HUES48 (cell line): Measurements from ENCODE around the gene RBMS1.

Experiments used
- H3K27ac ChIP-seq: one replicate; pipeline ENCODE4 v1.7.0; 2013; ENCODE audit warnings: low read depth, low read length, inconsistent platforms
- H3K27me3 ChIP-seq: 2 replicates; pipeline ENCODE4 v1.6.1; 2013; ENCODE audit warnings: mild to moderate bottlenecking, low read length; ENCODE audit not compliant: control insufficient read depth, insufficient read depth
- H3K36me3 ChIP-seq: 2 replicates; pipeline ENCODE4 v1.6.1; 2013; ENCODE audit warnings: low read length; ENCODE audit not compliant: control insufficient read depth, insufficient read depth
- H3K4me1 ChIP-seq: 2 replicates; pipeline ENCODE4 v1.6.1; 2013; ENCODE audit warnings: mild to moderate bottlenecking, low read length; ENCODE audit not compliant: control insufficient read depth, insufficient read depth
- H3K4me3 ChIP-seq: 2 replicates; pipeline ENCODE4 v1.5.1; 2013; ENCODE audit warnings: mild to moderate bottlenecking, low read depth, low read length
- H3K9ac ChIP-seq: 2 replicates; pipeline ENCODE4 v1.6.1; 2013; ENCODE audit warnings: mild to moderate bottlenecking, low read depth, low read length, moderate library complexity
- H3K9me3 ChIP-seq: 2 replicates; pipeline ENCODE4 v1.6.1; 2013; ENCODE audit warnings: low read length; ENCODE audit not compliant: control insufficient read depth, insufficient read depth

RBMS1 gene

GRCh38 chr2:160301420-160301819 is 192.2 kb downstream of the RBMS1 start:
- H3K36me3 ChIP-seq = peaks cover 33% of the 10 kb centered on the region
- H3K27ac ChIP-seq = no peak overlapping the region

GRCh38 chr2:160300203-160300602 is 193.4 kb downstream of the RBMS1 start:
- no peak overlapping the region for H3K4me3 ChIP-seq
- no peak overlapping the region for H3K27ac ChIP-seq
- peaks cover 10% of the 10 kb centered on the region for H3K4me1 ChIP-seq
- no peaks in the 10 kb centered on the region for H3K27me3 ChIP-seq
- H3K9me3 ChIP-seq = no peaks in the 10 kb centered on the region
- H3K9ac ChIP-seq = no peak overlapping the region
- peaks cover 33% of the 10 kb centered on the region for H3K36me3 ChIP-seq

More at GRCh38 chr2:160301420-160301819, 192.2 kb downstream of the RBMS1 start:
- Histone ChIP-seq H3K4me1 (peaks cover 10% of the 10 kb centered on the region), H3K4me3 (no peak overlapping the region), H3K9ac (no peak overlapping the region), H3K9me3 (no peaks in the 10 kb centered on the region), H3K27me3 (no peaks in the 10 kb centered on the region)

- peaks cover 33% of the 10 kb centered on the region for H3K36me3 ChIP-seq
- no peak overlapping the region for H3K9ac ChIP-seq
- H3K27me3 ChIP-seq = no peaks in the 10 kb centered on the region
Measured at GRCh38 chr2:160299540-160299939, 194.1 kb downstream of the RBMS1 start.

GRCh38 chr2:160298960-160299359 is 194.6 kb downstream of the RBMS1 start:
- Histone ChIP-seq H3K9ac (no peak overlapping the region), H3K9me3 (no peaks in the 10 kb centered on the region), H3K36me3 (peaks cover 33% of the 10 kb centered on the region), H3K4me3 (no peak overlapping the region), H3K4me1 (peaks cover 10% of the 10 kb centered on the region), H3K27ac (no peak overlapping the region), H3K27me3 (no peaks in the 10 kb centered on the region)

More at GRCh38 chr2:160299540-160299939, 194.1 kb downstream of the RBMS1 start:
- H3K9me3 ChIP-seq = no peaks in the 10 kb centered on the region
- H3K27ac ChIP-seq = no peak overlapping the region
- H3K4me1 ChIP-seq = peaks cover 10% of the 10 kb centered on the region
- H3K4me3 ChIP-seq = no peak overlapping the region

- Histone ChIP-seq H3K9me3 (no peaks in the 10 kb centered on the region), H3K4me1 (peaks cover 10% of the 10 kb centered on the region), H3K4me3 (no peak overlapping the region), H3K36me3 (peaks cover 21% of the 10 kb centered on the region), H3K27ac (no peak overlapping the region), H3K27me3 (no peaks in the 10 kb centered on the region), H3K9ac (no peak overlapping the region)
Measured at GRCh38 chr2:160295519-160296207, 197.9 kb downstream of the RBMS1 start.

GRCh38 chr2:160294889-160295288 is 198.7 kb downstream of the RBMS1 start:
- H3K27me3 ChIP-seq = no peaks in the 10 kb centered on the region
- no peak overlapping the region for H3K27ac ChIP-seq
- no peak overlapping the region for H3K9ac ChIP-seq
- H3K4me1 ChIP-seq = peaks cover 6% of the 10 kb centered on the region
- H3K36me3 ChIP-seq = peaks cover 16% of the 10 kb centered on the region
- no peak overlapping the region for H3K4me3 ChIP-seq
- H3K9me3 ChIP-seq = no peaks in the 10 kb centered on the region

- Histone ChIP-seq H3K9ac (no peak overlapping the region), H3K27me3 (no peaks in the 10 kb centered on the region), H3K27ac (no peak overlapping the region), H3K4me1 (peaks cover 2% of the 10 kb centered on the region; the same call in 1 of the 2 replicates), H3K36me3 (peaks cover 11% of the 10 kb centered on the region), H3K9me3 (no peaks in the 10 kb centered on the region), H3K4me3 (no peak overlapping the region)
Measured at GRCh38 chr2:160294339-160294803, 199.2 kb downstream of the RBMS1 start.

DNA sequence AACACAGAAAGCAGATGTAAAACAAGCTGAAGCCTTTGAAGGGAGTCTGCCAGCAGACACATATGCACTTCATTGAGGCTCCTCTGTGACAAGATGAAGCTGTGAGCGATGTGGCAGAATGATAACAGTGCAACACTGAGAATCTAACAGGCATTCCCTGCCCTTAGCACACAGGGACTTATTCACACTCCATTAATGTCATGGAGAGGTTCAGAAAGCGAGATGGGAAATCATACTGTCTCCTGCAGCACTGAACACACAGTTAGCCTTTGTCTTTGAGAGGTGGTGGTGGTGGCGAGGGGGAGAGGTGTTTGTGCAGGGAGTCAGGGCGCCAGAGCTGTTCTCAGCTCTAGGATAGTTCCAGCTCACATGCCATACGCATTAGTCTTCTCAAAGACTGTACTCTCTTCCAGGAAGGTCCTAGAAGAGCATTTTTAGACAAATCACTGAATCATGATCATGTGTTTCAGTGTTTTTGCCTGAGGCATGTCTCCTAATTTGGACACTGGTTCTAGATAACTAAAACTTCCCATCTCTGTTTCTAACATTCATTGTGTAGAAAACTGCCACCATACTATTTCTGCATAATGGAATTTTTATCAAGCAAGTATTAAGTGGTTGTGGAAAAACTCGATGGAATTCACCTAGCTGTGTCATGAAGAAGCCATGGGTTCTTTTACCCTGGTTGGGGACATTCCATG is 200.1 kb downstream of the RBMS1 start:
- Histone ChIP-seq H3K4me3 (no peak overlapping the region), H3K4me1 (no peaks in the 10 kb centered on the region), H3K9me3 (no peaks in the 10 kb centered on the region), H3K27ac (no peak overlapping the region), H3K27me3 (no peaks in the 10 kb centered on the region), H3K9ac (no peak overlapping the region), H3K36me3 (peaks cover 7% of the 10 kb centered on the region; the same call in 1 of the 2 replicates)

DNA sequence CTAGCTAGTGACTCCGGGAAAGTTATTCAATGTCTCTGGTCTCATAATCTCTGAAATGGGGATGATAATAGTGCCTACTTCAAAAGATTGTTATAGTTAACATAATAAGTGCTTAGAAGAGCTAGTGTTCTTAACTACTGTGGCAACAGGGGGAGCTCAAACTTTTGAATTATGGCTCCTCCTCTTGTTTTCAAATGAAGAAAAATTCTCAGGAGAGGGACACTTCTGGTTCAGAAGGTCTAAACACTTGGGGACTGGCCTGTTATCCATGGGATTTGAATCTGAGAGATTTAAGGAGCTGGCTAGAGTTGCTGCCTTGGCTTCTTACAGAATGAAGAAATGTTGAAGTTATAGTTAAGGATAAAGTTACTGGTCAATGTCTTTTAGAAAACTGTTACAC is 201.4 kb downstream of the RBMS1 start:
- Histone ChIP-seq H3K27me3 (no peaks in the 10 kb centered on the region), H3K27ac (no peak overlapping the region), H3K36me3 (peaks cover 5% of the 10 kb centered on the region; the same call in 1 of the 2 replicates), H3K4me1 (no peaks in the 10 kb centered on the region), H3K4me3 (no peak overlapping the region), H3K9ac (no peak overlapping the region), H3K9me3 (no peaks in the 10 kb centered on the region)

GRCh38 chr2:160291382-160291781 is 202.2 kb downstream of the RBMS1 start:
- no peak overlapping the region for H3K4me3 ChIP-seq
- H3K27me3 ChIP-seq = no peaks in the 10 kb centered on the region
- no peaks in the 10 kb centered on the region for H3K4me1 ChIP-seq
- H3K9me3 ChIP-seq = no peaks in the 10 kb centered on the region
- no peak overlapping the region for H3K9ac ChIP-seq
- H3K27ac ChIP-seq = no peak overlapping the region
- H3K36me3 ChIP-seq = 0 out of 2 replicates have a peak, but pooled peaks cover 3% of the 10 kb centered on the region

GRCh38 chr2:160290598-160290997 is 203.0 kb downstream of the RBMS1 start:
- no peaks in the 10 kb centered on the region for H3K27me3 ChIP-seq
- H3K4me1 ChIP-seq = no peaks in the 10 kb centered on the region
- H3K9ac ChIP-seq = no peak overlapping the region
- H3K36me3 ChIP-seq = 0 out of 2 replicates have a peak, but pooled peaks cover 3% of the 10 kb centered on the region
- H3K27ac ChIP-seq = no peak overlapping the region
- H3K4me3 ChIP-seq = no peak overlapping the region
- H3K9me3 ChIP-seq = no peaks in the 10 kb centered on the region
